GM18505 (cell line): ENCODE measurements around the gene ATAD3B.
A peak's percentile ranks its signal among the peaks of the same experiment; 100 is the strongest.
"Not testable (repeated sequence)": the region's sequence is repeated elsewhere in the genome, so short reads cannot be mapped to it uniquely, and the experiment has no call there.

Experiments
- ATAC-seq: cut with Tn5 transposase; IDR thresholded peaks from one replicate; pipeline ENCODE4 v1.9.1; 2021; ENCODE audit not compliant: unreplicated experiment
- POLR2A ChIP-seq: IDR thresholded peaks from 4 replicates; pipeline ENCODE4 v1.6.1; 2011; ENCODE audit warnings: borderline replicate concordance; ENCODE audit not compliant: insufficient read depth, insufficient read length; ENCODE audit errors: extremely low read depth

Gene ATAD3B

DNA sequence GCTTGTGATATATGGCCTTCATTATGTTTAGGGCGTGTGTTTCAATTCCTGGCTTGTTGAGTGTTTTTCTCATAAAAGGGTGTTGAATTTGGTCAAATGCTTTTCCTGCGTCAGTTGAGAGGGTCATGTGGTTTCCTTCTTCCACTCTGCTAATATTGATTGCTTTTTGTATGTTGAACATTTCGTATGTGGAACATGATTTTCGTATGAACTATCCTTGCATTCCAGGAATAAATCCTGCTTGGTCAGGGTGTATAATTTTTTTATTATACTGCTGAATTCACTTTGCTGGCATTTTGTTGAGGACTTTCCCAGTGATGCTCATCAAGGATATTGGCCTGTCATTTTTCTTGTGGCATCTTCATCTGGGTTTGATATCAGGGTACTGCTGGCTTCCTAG, 35.7 kb downstream of the ATAD3B start:
- ATAC-seq = no peak

DNA sequence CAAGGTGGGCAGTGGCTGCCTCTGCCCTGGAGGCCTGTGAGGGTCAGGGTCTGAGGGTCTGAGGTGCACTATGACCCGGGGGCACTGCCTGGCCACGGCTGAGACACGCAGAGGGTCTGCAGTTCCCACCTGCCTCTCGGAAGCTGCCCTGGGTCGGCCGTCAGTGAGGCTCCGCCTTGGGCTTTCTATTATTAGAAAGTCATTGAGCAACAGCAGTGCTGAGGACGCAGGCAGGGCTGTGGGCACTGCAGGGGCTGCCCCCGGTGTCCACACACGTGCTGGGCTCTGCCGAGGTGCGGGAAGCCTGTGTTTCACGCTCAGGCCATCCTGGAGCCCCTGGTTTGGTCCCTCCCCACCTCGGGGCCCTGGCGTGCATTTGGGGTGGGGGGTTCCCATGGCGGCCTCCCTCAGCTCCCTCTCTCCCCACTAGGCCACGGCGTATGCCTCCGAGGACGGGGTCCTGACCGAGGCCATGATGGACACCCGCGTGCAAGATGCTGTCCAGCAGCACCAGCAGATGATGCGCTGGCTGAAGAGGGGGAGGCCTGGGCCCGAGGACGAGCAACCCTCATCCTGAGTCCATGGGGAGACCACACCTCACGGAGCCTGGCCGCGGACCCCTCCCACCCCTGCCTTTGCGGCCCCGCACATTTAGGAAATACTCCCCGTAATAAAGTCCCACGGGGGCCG, 37.4 kb downstream of the ATAD3B start:
- ATAC-seq = not testable (repeated sequence)

More for the DNA sequence above, 35.7 kb downstream of the ATAD3B start:
- no peak for TF ChIP-seq POLR2A

DNA sequence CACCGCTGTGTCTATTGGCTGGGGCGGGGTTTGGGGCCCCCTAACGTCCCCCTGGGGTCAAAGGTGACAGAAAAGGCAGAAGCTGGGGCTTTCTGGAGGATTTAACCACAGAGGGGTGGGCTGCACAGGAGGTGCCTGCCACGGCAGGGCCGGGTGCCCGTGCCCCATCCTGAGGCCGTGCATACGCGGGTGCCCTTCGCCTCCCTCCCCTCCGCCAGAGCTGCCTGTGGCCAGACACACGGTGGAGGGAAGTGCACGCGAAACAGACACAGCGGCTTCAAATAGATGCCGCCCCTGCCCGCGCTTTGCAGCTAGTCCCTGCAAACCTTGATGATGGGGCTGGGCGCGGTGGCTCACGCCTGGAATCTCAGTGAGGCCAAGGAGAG, 37.9 kb downstream of the ATAD3B start:
- ATAC-seq = not testable (repeated sequence)

DNA sequence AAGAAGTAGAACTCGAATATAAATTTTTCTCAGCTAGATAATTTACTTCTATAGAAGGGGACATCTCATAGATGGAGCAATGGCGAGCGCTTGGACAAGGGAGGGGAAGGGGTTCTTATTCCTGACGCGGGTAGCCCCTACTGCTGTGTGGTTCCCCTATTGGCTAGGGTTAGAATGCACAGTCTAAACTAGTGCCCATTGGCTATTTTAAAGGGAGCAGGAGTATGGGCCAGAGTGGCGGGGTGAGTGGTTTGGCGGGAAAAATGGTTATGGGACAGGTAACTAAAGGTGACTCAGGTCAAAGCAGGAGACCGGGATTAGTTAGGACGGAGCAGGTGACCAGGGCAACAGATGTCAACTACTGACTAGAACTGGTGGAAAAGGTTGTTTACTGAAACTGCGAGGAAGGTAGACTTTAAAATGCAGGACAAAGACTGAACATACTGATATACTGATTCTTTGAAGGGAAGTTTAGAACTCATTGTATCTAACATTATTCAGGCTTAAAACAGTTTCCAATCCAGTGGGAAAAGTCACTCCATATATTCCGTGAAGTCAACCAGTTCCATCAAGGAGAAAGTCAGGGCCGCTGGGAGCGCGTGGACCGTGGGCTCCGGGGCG, 39.5 kb downstream of the ATAD3B start:
- TF ChIP-seq POLR2A = no peak
- no peak for ATAC-seq

DNA sequence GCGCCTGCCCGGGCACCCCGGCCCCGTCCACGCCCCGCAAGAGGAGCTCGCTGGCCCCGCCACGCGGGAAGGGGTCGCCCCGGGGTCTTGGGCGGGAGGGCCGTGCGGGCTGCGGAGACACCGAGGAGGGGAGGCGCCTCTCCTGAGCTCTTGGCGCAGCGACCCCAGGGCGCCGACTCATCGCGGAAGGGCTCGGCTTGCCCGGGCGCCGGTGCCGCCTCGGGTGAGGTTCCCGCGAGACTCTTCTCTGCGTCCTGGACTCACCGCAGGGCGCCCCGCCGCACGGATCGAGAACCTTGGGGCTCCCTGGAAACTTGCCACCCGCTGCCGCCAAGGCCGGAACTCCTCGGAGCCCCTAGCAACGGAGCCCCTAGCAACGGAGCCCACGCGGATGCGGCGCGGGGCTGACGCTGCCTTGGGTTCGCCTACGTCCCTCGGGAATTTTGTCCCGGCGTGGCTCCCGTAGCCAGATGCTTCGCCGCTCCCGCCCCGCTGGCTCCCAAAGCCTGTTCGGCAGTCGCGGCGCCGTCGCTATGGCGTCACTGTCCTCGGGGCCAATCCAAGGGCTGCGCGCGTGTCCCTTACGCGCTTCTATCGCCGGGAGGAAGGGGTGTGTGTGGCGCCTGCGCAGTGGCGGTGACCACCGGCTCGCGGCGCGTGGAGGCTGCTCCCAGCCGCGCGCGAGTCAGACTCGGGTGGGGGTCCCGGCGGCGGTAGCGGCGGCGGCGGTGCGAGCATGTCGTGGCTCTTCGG, 40.1 kb downstream of the ATAD3B start, which contains the start of gene ATAD3A:
TSS of gene ATAD3A (plus strand) at position 630 of the 753 bp plus-strand sequence. CDS start at position 737, 107 bp downstream.
- ATAC-seq = peak; percentile 83
- peak; percentile 68 for TF ChIP-seq POLR2A

DNA sequence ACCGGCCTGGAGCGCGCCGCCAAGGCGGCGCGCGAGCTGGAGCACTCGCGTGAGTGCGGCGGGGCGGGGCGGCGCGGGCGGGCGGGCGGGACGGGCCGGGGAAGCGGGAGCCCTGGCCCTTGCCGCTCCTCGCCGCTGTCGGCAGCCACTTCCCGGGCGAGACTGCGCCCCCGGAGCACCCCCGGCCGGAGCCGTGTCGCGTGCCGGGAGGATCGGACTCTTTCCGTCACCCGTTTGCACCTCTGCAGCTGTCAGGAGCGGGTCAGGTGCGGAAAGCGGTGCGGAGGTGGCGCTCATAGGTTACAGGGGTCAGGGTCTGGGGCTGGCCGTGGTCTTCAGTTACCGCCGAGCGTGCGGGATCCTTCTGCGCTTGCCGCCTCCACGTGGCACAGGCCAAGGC, 40.9 kb downstream of the ATAD3B start:
- peak; percentile 16 for ATAC-seq

DNA sequence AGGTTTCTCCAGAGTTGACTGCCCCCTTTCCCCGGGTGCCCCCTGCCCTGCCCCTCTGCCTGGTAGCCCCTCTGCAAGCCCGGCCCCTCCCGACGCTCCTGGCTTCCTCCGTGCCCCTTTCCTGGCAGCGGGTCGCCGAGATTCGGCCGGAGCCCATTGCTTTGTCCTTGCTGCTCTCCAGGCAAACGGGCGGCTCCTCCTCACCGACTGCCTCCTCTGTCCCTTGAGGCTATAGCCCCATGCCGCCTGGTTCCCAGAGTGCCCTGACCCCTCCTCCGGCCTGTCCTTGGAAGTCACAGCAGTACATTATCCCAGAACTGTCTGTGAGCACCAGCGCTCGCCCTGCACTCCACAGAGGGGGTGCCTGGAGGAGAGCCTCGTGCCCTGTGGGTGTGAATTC, 42.1 kb downstream of the ATAD3B start:
- not testable (repeated sequence) for ATAC-seq

DNA sequence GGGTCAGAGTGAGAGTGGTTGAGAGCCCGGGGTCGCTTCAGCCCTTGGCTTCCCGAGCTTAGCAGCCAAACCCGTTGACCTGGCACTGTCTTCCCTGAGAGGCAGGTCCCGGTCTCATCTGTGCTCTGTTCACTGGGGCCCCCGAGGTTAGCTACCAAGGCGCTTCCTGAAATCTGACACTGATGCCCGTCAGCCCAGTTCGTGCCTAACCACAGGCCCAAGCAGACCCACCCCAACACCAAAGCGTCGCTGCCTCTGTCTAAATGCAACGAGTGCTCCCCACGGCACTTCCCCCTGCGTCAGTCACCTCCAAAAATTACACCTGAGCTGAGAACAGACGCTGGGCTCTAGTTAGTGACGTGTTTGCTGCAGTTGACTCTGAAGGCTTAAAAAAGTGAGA, 42.8 kb downstream of the ATAD3B start:
- ATAC-seq = not testable (repeated sequence)

DNA sequence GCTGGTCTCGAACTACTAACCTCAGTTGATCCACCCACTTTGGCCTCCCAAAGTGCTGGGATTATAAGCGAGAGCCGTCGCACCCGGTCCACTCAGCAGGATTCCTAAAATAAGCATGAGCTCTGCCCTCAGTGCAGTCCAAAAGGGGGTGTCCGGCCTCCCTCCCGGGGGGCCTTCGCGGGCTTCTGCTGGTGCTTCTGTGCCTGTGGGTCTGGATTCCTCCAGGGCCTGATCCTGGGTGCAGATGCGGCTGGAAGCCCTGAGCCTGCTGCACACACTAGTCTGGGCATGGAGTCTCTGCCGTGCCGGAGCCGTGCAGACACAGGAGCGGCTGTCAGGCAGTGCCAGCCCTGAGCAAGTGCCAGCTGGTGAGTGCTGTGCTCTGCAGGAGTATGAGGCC, 45.4 kb downstream of the ATAD3B start:
- not testable (repeated sequence) for ATAC-seq

DNA sequence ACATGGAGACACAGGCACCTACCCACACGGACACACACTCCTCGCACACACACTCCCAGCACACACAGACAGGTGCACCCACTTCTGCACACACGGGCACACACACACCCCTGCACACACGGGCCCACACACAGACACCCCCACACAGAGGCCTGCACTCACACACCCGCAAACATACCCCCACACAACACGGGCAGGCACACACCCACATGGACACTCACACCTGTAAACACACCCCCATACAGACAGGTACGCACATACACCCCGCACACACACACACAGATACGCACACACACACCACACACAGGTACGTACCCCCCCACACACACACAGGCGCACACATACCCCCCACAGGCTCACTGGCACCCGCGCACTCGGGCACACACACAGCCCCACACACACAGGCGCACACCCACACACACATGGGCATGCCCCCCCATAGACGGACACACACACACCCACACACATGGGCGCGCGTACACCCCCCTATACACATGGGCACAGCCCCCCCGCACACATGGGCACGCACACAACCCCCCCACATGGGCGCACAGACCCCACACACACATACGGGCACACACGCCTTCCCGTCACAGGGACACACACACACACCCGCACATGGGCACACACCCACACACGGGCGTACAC, 46.5 kb downstream of the ATAD3B start:
- no peak for TF ChIP-seq POLR2A
- no peak for ATAC-seq

DNA sequence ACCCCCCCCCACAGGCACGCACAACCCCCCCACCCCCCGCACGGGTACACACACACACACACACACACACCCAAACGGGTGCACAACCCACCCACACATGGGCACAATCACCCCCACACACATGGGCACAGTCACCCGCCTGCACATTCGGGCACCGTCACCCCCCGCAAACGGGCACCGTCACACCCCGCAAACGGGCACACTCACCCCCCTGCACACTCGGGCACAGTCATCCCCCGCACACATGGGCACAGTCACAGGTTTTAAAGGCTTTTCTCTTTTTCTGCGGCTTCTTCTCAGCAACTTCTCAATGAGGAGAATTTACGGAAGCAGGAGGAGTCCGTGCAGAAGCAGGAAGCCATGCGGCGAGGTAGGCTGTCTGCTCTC, 47.0 kb downstream of the ATAD3B start:
- not testable (repeated sequence) for ATAC-seq

DNA sequence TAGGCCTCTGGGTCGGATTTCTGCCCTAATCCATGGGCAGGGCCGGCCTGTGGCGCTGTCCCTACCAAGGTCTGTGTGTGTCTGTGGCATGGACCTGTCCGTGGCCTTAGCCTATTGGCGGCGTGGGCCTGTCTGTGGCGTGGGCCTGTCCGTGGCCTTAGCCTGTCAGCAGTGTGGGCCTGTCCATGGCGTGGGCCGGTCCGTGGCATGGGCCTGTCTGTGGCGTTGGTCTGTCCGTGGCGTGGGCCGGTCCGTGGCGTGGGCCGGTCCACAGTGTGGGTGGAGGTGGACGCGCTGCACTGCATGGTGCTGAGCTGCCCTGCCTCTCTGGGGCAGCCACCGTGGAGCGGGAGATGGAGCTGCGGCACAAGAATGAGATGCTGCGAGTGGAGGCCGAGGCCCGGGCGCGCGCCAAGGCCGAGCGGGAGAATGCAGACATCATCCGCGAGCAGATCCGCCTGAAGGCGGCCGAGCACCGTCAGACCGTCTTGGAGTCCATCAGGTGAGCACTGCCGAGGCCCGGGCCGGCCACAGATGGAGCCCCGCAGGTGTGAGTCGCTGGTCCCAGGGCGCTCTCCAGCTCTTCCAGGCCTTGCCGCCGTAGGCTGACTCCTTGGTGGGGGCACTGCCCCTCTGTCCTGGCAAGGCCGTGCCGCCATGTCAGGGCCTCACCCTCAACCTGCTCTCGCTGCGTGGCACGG, 48.4 kb downstream of the ATAD3B start:
- not testable (repeated sequence) for ATAC-seq

DNA sequence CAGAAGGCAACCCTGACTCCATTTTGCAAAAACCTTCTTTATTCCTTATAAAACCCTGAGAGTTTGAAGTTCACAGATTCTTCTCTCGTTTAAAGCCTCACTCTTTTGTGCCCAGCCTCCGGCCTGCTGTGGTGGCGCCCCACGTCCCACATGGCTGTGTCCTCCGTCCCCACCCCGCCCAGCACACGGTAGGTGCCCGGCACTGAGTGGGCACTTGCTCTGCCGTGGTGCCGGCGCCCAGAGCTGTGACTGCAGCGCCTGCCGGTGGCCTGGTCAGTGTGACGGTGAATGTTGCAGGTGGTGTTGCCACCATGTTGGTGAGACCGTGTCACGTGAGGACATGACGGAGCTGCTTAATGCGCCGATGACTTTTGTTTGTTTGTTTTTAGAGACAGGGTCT, 49.8 kb downstream of the ATAD3B start:
- no peak for TF ChIP-seq POLR2A
- ATAC-seq = no peak

DNA sequence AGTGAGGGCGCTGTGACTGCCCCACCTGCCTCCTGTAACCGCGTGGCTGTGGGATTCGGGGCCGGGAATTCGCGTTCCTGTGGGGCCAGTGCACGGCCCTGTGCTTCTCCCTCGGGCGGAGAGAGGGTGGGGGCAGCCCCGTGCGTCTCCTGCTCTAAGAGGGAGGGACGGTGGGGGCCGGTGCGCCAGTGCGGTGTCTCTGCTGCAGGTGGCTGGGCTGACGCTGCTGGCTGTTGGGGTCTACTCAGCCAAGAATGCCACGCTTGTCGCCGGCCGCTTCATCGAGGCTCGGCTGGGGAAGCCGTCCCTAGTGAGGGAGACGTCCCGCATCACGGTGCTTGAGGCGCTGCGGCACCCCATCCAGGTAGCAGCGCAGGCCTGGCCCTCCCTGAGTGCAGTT, 51.0 kb downstream of the ATAD3B start:
- ATAC-seq = not testable (repeated sequence)

DNA sequence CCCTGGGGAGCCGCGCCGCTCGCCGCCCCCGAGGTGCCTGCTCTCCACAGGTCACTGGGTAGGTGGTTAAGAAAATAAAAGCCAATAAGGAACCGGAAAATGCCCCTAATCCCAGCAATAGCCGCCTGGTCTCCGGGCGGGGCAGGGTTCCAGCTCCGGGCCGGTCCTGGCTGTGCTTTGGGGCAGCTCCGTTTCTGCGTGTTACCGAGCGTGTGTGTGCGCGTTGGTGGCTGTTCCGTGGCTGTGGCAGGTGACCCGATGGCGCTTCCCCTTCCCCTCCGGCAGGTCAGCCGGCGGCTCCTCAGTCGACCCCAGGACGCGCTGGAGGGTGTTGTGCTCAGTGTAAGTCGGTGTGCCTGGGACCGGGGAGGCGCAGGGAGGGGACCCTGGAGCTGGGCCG, 51.7 kb downstream of the ATAD3B start:
- not testable (repeated sequence) for ATAC-seq

DNA sequence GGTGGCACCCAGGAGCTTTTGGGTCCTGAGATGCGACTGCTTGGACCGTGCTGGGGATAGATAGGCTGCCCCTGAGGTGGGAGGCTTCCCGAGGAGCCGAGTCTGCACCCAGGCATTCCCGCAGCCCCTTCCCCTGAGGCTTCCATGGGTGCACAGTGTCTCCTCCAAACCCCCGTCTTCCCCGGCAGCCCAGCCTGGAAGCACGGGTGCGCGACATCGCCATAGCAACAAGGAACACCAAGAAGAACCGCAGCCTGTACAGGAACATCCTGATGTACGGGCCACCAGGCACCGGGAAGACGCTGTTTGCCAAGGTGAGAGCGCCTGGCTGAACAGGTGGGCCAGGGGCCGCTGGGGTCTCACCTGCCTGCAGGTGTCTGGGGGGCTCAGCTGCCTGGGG, 52.1 kb downstream of the ATAD3B start:
- not testable (repeated sequence) for ATAC-seq

DNA sequence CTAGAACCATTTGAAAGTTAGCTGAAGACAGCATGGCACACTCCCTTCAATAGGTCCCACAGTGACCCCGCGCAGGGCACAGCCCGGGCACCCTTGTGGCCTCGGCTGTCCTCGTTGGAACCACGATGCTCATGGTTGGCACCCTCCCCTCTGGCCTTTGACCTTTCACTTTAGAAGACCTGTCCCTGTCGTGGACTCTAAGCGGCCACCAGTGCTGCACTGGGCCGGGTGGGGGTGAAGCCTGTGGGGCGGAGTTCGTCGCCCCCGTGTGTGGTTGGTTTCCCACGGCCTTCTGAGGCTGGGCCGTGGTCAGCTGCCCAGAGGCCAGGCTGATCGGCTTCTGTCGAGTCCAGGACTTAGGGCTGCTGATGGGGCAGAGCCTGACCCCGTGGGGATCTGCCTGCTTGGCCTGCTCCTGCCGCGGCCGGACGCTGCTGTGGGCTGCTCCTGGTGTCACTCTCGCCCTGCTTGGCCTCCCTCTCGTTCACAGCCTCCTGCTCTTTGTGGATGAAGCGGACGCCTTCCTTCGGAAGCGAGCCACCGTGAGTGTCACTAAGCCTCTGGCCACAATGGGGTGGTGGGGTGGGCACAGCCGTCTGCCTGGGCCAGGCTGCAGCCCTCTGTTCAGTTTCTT, 53.3 kb downstream of the ATAD3B start:
- not testable (repeated sequence) for ATAC-seq

DNA sequence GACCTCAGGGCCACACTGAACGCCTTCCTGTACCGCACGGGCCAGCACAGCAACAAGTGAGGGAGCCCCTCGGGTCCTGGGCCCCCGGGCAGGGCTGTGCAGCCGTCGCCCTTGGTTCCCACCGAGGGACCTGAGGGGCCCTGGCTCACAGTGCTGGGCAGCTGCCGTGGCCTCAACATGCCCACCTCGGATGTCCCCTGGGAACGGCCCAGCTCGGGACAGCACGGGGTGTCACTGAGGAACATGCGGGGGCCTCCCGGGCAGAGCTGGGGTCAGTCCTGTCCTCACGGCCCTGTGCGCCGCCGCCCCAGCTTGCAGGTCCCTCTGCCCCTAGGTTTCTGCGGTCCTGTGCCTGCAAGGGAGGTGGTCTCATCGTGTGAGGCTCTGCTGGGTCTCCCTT, 54.9 kb downstream of the ATAD3B start:
- not testable (repeated sequence) for ATAC-seq
